HCT116 (cell line): Measurements from ENCODE around the gene LMAN2L. TPM values are rescaled to one million over a fixed set of nuclear protein-coding genes. Genes with fewer than 3 reads are reported as not detected.

Source experiments
- ATAC-seq: fragments of 200-7000 bp; cut with Tn5 transposase; 2 replicates; pipeline ENCODE4 v1.9.1; 2020; ENCODE audit warnings: mild to moderate bottlenecking, moderate library complexity
- BruUV-seq: library from RNA; stranded (reverse); fragments of 400-500 nt; replicated peaks from 2 replicates; lab custom pipeline; 2021; lab: Mats Ljungman, UMichigan
- CTCF ChIA-PET: fragments of 300-600 bp; sonication (Branson Sonifier 250); formaldehyde crosslinking; loops from one replicate; lab custom pipeline; 2021; ENCODE audit warnings: antibody characterized with exemption; lab: Charles Lee
- POLR2A ChIA-PET: fragments of 300-600, 350-600 bp; sonication (Branson Sonifier 250); formaldehyde crosslinking; loops from one replicate; lab custom pipeline; 2021; ENCODE audit warnings: antibody characterized with exemption; lab: Charles Lee
- RAD21 ChIA-PET, 2 experiments: fragments of 300-600 bp; sonication (Branson Sonifier 250); formaldehyde crosslinking; loops; one replicate each; lab custom pipeline; 2023; ENCODE audit warnings: low total read pairs in 2 of 2; ENCODE audit not compliant: uncharacterized antibody in 2 of 2, unreplicated experiment in 2 of 2, low non-redundant PET in 1 of 2; lab: Charles Lee
- DNase-seq: peaks from one replicate; pipeline ENCODE4 v3.0.0-alpha.2; 2010; ENCODE audit warnings: low read depth, low spot score
- H2AFZ ChIP-seq: fragments of 200-600 bp; shearing (Covaris generic), sonication (generic); 2 replicates; pipeline ENCODE4 v1.6.1; 2017; ENCODE audit warnings: low read depth, mixed run types, mixed read lengths, antibody characterized with exemption, low read length; ENCODE audit not compliant: poor library complexity, severe bottlenecking
- H3K27ac ChIP-seq: 2 replicates; pipeline ENCODE4 v1.5.1; 2012; ENCODE audit warnings: low read depth, low read length
- H3K27me3 ChIP-seq: fragments of 200-600 bp; sonication (generic); 2 replicates; pipeline ENCODE4 v1.6.1; 2016; ENCODE audit warnings: mixed run types, low read length, mixed read lengths; ENCODE audit not compliant: insufficient read depth
- H3K36me3 ChIP-seq, 2 experiments: fragments of 200-500 bp in 1 of 2; fragments of 200-600 bp in 1 of 2; sonication (Bioruptor generic) in 1 of 2; sonication (generic) in 1 of 2; 2 replicates each; pipeline versions ENCODE4 v1.5.1 to v1.6.1; 2014 to 2016; ENCODE audit warnings: low read length in 2 of 2, inconsistent platforms in 1 of 2, mixed read lengths in 1 of 2, mixed run types in 1 of 2; ENCODE audit not compliant: insufficient read depth in 2 of 2, control insufficient read depth in 1 of 2
- H3K4me1 ChIP-seq, 2 experiments: fragments of 200-600 bp in 1 of 2; sonication (generic) in 1 of 2; 2 replicates each; pipeline versions ENCODE4 v1.5.1 to v1.6.1; 2012 to 2017; ENCODE audit warnings: low read length in 2 of 2, inconsistent platforms in 1 of 2, mild to moderate bottlenecking in 1 of 2, mixed read lengths in 1 of 2, mixed run types in 1 of 2, moderate library complexity in 1 of 2; ENCODE audit not compliant: insufficient read depth in 2 of 2, control insufficient read depth in 1 of 2
- H3K4me2 ChIP-seq: fragments of 200-600 bp; sonication (generic); 2 replicates; pipeline ENCODE4 v1.6.1; 2017; ENCODE audit warnings: mixed run types, low read length, mixed read lengths
- H3K4me3 ChIP-seq, 2 experiments: fragments of 200-600 bp in 1 of 2; sonication (generic) in 1 of 2; replicated peaks in 1 of 2; 2 replicates each; pipeline ENCODE4 v1.5.1; 2011 to 2016; ENCODE audit warnings: low read length in 2 of 2, control low read depth in 1 of 2, low read depth in 1 of 2, mild to moderate bottlenecking in 1 of 2, mixed read lengths in 1 of 2, mixed run types in 1 of 2
- H3K79me2 ChIP-seq: fragments of 200-600 bp; sonication (generic); 2 replicates; pipeline ENCODE4 v1.6.1; 2017; ENCODE audit warnings: mild to moderate bottlenecking, mixed run types, low read length, moderate library complexity, mixed read lengths; ENCODE audit not compliant: insufficient read depth
- H3K9ac ChIP-seq: fragments of 200-600 bp; sonication (generic); 2 replicates; pipeline ENCODE4 v1.6.1; 2016; ENCODE audit warnings: low read length, mixed read lengths
- H3K9me2 ChIP-seq: fragments of 200-600 bp; sonication (generic), shearing (Covaris generic); 2 replicates; pipeline ENCODE4 v1.6.1; 2017; ENCODE audit warnings: mixed run types, mild to moderate bottlenecking, moderate library complexity; ENCODE audit not compliant: insufficient read depth
- H3K9me3 ChIP-seq, 2 experiments: fragments of 200-500 bp in 1 of 2; fragments of 200-600 bp in 1 of 2; sonication (Bioruptor generic) in 1 of 2; sonication (generic) in 1 of 2; 2 replicates each; pipeline ENCODE4 v1.6.1; 2014 to 2017; ENCODE audit warnings: low read length in 2 of 2, mixed read lengths in 2 of 2, inconsistent platforms in 1 of 2, low read depth in 1 of 2, mild to moderate bottlenecking in 1 of 2, mixed run types in 1 of 2, moderate library complexity in 1 of 2; ENCODE audit not compliant: control insufficient read depth in 1 of 2, insufficient read depth in 1 of 2
- H4K20me1 ChIP-seq: fragments of 200-600 bp; sonication (generic), shearing (Covaris generic); 2 replicates; pipeline ENCODE4 v1.6.1; 2017; ENCODE audit warnings: mixed run types, mild to moderate bottlenecking, moderate library complexity; ENCODE audit not compliant: insufficient read depth
- ATF3 ChIP-seq: IDR thresholded peaks from 2 replicates; pipeline ENCODE4 v1.6.1; 2012
- CBX3 ChIP-seq: IDR thresholded peaks from 2 replicates; pipeline ENCODE4 v1.6.1; 2012; ENCODE audit warnings: low read depth
- CEBPB ChIP-seq: IDR thresholded peaks from 2 replicates; pipeline ENCODE4 v1.6.1; 2012; ENCODE audit warnings: low read depth
- EGR1 ChIP-seq: IDR thresholded peaks from 2 replicates; pipeline ENCODE4 v1.6.1; 2012; ENCODE audit warnings: low read depth
- ELF1 ChIP-seq: IDR thresholded peaks from 2 replicates; pipeline ENCODE4 v1.6.1; 2012; ENCODE audit warnings: low read depth, borderline replicate concordance
- EZH2 ChIP-seq: fragments of 200-600 bp; sonication (generic); IDR thresholded peaks from 2 replicates; pipeline ENCODE4 v1.6.1; 2017; ENCODE audit warnings: antibody characterized with exemption, mixed run types
- EZH2phosphoT487 ChIP-seq: fragments of 200-600 bp; IDR thresholded peaks from 2 replicates; pipeline ENCODE4 v1.6.1; 2018; ENCODE audit warnings: antibody characterized with exemption, borderline replicate concordance
- FOSL1 ChIP-seq: IDR thresholded peaks from 2 replicates; pipeline ENCODE4 v1.6.1; 2012; ENCODE audit warnings: low read depth
- MAX ChIP-seq: IDR thresholded peaks from 2 replicates; pipeline ENCODE4 v1.6.1; 2012
- POLR2AphosphoS5 ChIP-seq: IDR thresholded peaks from 2 replicates; pipeline ENCODE4 v1.6.1; 2011; ENCODE audit warnings: mild to moderate bottlenecking, low read depth, low read length, moderate library complexity
- RAD21 ChIP-seq: IDR thresholded peaks from 2 replicates; pipeline ENCODE4 v1.6.1; 2012; ENCODE audit warnings: low read depth, mild to moderate bottlenecking
- SIN3A ChIP-seq: IDR thresholded peaks from 2 replicates; pipeline ENCODE4 v1.6.1; 2012; ENCODE audit warnings: low read depth
- SP1 ChIP-seq: IDR thresholded peaks from 2 replicates; pipeline ENCODE4 v1.6.1; 2012; ENCODE audit warnings: low read depth
- SRF ChIP-seq: IDR thresholded peaks from 2 replicates; pipeline ENCODE4 v1.6.1; 2012; ENCODE audit warnings: low read depth
- TCF7L2 ChIP-seq: IDR thresholded peaks from 2 replicates; pipeline ENCODE4 v1.7.0; 2011; ENCODE audit warnings: borderline replicate concordance, inconsistent platforms; ENCODE audit not compliant: insufficient read depth, insufficient read length; ENCODE audit errors: extremely low read depth
- YY1 ChIP-seq: IDR thresholded peaks from 2 replicates; pipeline ENCODE4 v1.6.1; 2011; ENCODE audit warnings: low read length, low read depth, moderate library complexity, mild to moderate bottlenecking; ENCODE audit not compliant: insufficient replicate concordance; ENCODE audit errors: extremely low read depth
- ZFX ChIP-seq: fragments of 450-650 bp; IDR thresholded peaks from 2 replicates; pipeline ENCODE4 v1.6.1; 2017
- ZNF274 ChIP-seq: fragments of 200-500 bp; sonication (Bioruptor generic); IDR thresholded peaks from 2 replicates; pipeline ENCODE4 v1.6.1; 2014; ENCODE audit warnings: mild to moderate bottlenecking, low read depth, low read length, inconsistent platforms
- intact Hi-C: fragments of 100-400 bp; cut with micrococcal nuclease; formaldehyde crosslinking; loops from 2 replicates; pipeline ENCODE4 v1.10.0; 2022
- total RNA-seq: library from RNA; stranded (reverse); gene quantifications from one replicate; pipeline ENCODE4 v1.2.1, GENCODE V29; 2021; ENCODE audit not compliant: unreplicated experiment
- TF ChIP-seq, protein P1 (sequence below): IDR thresholded peaks from 2 replicates; pipeline ENCODE4 v1.6.1; 2012; ENCODE audit warnings: low read depth
- TF ChIP-seq, protein P2 (sequence below), 3 experiments: fragments of 200-600 bp in 1 of 3; sonication (generic) in 1 of 3; IDR thresholded peaks in 2 of 3; conservative IDR thresholded peaks in 1 of 3; 2 replicates each; pipeline ENCODE4 v1.5.1; 2012 to 2017; ENCODE audit warnings: low read depth in 2 of 3, low read length in 2 of 3, antibody characterized with exemption in 1 of 3, borderline replicate concordance in 1 of 3, control low read depth in 1 of 3, mild to moderate bottlenecking in 1 of 3, mixed read lengths in 1 of 3, mixed run types in 1 of 3, moderate library complexity in 1 of 3; ENCODE audit not compliant: insufficient read depth in 1 of 3

The LMAN2L gene
- total RNA-seq, 1 experiment from 2014 or later: 15.2 TPM

DNA sequence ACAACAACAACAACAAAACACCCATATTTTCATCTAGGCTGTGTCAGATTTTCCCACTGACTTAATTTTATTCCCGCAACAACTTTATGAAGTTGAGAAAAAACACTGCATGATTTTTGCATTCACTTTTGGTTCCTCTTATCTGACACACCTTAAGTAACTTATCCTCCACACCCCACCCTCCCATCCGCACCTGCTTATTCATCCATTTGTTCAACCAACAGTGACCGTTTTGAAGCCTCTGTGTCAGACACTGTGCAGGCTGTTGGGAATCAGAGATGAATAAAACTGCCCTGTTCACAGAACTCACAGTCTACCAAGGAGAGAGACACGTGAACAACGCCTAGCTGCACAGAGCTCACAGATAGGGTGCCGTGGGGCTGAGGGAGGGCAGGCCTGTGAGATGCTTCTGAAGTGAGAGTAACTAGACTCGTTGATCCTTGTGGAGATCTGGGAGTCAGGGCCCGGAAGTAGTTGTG is 28.3 kb upstream of the LMAN2L start:
- H3K4me1 ChIP-seq: peaks cover 8 to 21% of the 10 kb centered on the region in 2 experiments; a peak in 3 of 4 replicates
- ChIA-PET POLR2A (interaction anchor here (0.6 kb wide), 1 partner anchor 22 kb away, joined by 3 read pairs; no protein-coding TSS in a partner anchor), RAD21 (no interaction called here), CTCF (no interaction called here)
- BruUV-seq: no TSS peak
- DNase-seq (no peak), ATAC-seq (no peak)
- H3K36me3 ChIP-seq: 0 out of 4 replicates have a peak, but pooled peaks cover 0 to 4% of the 10 kb centered on the region in 2 experiments
- no peak overlapping the region for H3K4me3 ChIP-seq
- H3K9me2 ChIP-seq: no peaks in the 10 kb centered on the region
- H3K79me2 ChIP-seq: peaks cover 21% of the 10 kb centered on the region
- intact Hi-C loops: loop anchor here (10.0 kb wide), 2 partner anchors 133 to 213 kb away; partner anchors contain the start of gene KANSL3
- TF ChIP-seq MAX: no peak
- TF ChIP-seq ZFX: no peak
- no peak for TF ChIP-seq CBX3
- TF ChIP-seq SRF: no peak
- no peak for TF ChIP-seq CEBPB
- TF ChIP-seq, protein P1, sequence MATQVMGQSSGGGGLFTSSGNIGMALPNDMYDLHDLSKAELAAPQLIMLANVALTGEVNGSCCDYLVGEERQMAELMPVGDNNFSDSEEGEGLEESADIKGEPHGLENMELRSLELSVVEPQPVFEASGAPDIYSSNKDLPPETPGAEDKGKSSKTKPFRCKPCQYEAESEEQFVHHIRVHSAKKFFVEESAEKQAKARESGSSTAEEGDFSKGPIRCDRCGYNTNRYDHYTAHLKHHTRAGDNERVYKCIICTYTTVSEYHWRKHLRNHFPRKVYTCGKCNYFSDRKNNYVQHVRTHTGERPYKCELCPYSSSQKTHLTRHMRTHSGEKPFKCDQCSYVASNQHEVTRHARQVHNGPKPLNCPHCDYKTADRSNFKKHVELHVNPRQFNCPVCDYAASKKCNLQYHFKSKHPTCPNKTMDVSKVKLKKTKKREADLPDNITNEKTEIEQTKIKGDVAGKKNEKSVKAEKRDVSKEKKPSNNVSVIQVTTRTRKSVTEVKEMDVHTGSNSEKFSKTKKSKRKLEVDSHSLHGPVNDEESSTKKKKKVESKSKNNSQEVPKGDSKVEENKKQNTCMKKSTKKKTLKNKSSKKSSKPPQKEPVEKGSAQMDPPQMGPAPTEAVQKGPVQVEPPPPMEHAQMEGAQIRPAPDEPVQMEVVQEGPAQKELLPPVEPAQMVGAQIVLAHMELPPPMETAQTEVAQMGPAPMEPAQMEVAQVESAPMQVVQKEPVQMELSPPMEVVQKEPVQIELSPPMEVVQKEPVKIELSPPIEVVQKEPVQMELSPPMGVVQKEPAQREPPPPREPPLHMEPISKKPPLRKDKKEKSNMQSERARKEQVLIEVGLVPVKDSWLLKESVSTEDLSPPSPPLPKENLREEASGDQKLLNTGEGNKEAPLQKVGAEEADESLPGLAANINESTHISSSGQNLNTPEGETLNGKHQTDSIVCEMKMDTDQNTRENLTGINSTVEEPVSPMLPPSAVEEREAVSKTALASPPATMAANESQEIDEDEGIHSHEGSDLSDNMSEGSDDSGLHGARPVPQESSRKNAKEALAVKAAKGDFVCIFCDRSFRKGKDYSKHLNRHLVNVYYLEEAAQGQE: no peak
- TF ChIP-seq FOSL1: no peak
- TF ChIP-seq EZH2phosphoT487: no peak
- TF ChIP-seq ZNF274: no peak
- no peak for TF ChIP-seq YY1
- no peak for TF ChIP-seq EGR1
- no peak for TF ChIP-seq ATF3
- TF ChIP-seq ELF1: no peak
- no peak for TF ChIP-seq POLR2AphosphoS5
- TF ChIP-seq RAD21: no peak
- TF ChIP-seq, protein P2, sequence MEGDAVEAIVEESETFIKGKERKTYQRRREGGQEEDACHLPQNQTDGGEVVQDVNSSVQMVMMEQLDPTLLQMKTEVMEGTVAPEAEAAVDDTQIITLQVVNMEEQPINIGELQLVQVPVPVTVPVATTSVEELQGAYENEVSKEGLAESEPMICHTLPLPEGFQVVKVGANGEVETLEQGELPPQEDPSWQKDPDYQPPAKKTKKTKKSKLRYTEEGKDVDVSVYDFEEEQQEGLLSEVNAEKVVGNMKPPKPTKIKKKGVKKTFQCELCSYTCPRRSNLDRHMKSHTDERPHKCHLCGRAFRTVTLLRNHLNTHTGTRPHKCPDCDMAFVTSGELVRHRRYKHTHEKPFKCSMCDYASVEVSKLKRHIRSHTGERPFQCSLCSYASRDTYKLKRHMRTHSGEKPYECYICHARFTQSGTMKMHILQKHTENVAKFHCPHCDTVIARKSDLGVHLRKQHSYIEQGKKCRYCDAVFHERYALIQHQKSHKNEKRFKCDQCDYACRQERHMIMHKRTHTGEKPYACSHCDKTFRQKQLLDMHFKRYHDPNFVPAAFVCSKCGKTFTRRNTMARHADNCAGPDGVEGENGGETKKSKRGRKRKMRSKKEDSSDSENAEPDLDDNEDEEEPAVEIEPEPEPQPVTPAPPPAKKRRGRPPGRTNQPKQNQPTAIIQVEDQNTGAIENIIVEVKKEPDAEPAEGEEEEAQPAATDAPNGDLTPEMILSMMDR (IDR thresholded peaks at IDR 0.05 in 2 of 3, conservative IDR thresholded peaks at IDR 0.05 in 1 of 3; ENCODE audit: borderline replicate concordance in 1 of 3, insufficient read depth in 1 of 3, low read depth in 2 of 3, low read length in 2 of 3): no peak
- no peak for TF ChIP-seq SIN3A
- no peak for TF ChIP-seq SP1
- no peak for TF ChIP-seq EZH2
- no peak for TF ChIP-seq TCF7L2
- H4K20me1 ChIP-seq: no peaks in the 10 kb centered on the region
- H2AFZ ChIP-seq: no peak overlapping the region
- no peaks in the 10 kb centered on the region for H3K27me3 ChIP-seq
- no peak overlapping the region for H3K4me2 ChIP-seq
- no peak overlapping the region for H3K9ac ChIP-seq
- no peak overlapping the region for H3K27ac ChIP-seq
- H3K9me3 ChIP-seq: no peaks in the 10 kb centered on the region
